ENCODE data around the gene ZNF587B. TPM values are rescaled to one million over a fixed set of nuclear protein-coding genes. Genes with fewer than 3 reads are reported as not detected.
"Not testable (repeated sequence)": the region's sequence is repeated elsewhere in the genome, so short reads cannot be mapped to it uniquely, and the experiment has no call there.

The ZNF587B gene
- 1 to 10 TPM in 2 of 3 donors, not detected in 1; 1.3 to 1.4 TPM for polyA plus RNA-seq

- Mint-ChIP-seq H3K27me3 (ENCODE audit: low read depth in 3 of 3) (peaks cover 0 to 3% (median 0%) of the 10 kb centered on the region in 3 donors), H3K9me3 (no peaks in the 10 kb centered on the region), H3K4me1 (peaks cover 17 to 31% of the 10 kb centered on the region in 2 donors), H3K4me3 (no peak within 1 kb of the TSS), H3K27ac (peak within 1 kb of the TSS in 4 of 6 donors; percentile 7 to 72 (median 30)), H3K36me3 (peaks cover 4 to 12% (median 5%) of the 10 kb centered on the region in 3 donors)
- peak in 2 of 3 donors; percentile 19 to 35 for DNase-seq
Measured at GRCh38 chr19:57830071-57830602, at the start of gene ZNF587B. Gene ZNF587B, plus strand, starts transcription at chr19:57830299. Its CDS starts 230 bp downstream, at chr19:57830529.

GRCh38 chr19:57786286-57786685, 43.8 kb upstream of the ZNF587B start:
- Mint-ChIP-seq H3K9me3 (peaks cover 2 to 71% (median 60%) of the 10 kb centered on the region in 6 donors), H3K27ac (no peak overlapping the region), H3K27me3 (ENCODE audit: low read depth in 3 of 3) (peaks cover 3 to 8% (median 4%) of the 10 kb centered on the region in 3 donors), H3K4me3 (no peak overlapping the region), H3K36me3 (peaks cover 37 to 44% (median 37%) of the 10 kb centered on the region in 3 donors), H3K4me1 (peaks cover 7 to 9% of the 10 kb centered on the region in 2 donors)
- DNase-seq = no peak

- H3K27me3 Mint-ChIP-seq (ENCODE audit: low read depth in 3 of 3) = peaks cover 3 to 8% (median 4%) of the 10 kb centered on the region in 3 donors
- no peak overlapping the region for H3K27ac Mint-ChIP-seq
- peaks cover 2 to 69% (median 57%) of the 10 kb centered on the region in 6 donors for H3K9me3 Mint-ChIP-seq
- H3K4me1 Mint-ChIP-seq = peaks cover 7 to 9% of the 10 kb centered on the region in 2 donors
- DNase-seq = no peak
- H3K36me3 Mint-ChIP-seq = peaks cover 34 to 45% (median 38%) of the 10 kb centered on the region in 3 donors
- no peak overlapping the region for H3K4me3 Mint-ChIP-seq
Measured at GRCh38 chr19:57786906-57787305, 43.2 kb upstream of the ZNF587B start.

- Mint-ChIP-seq H3K4me3 (no peak overlapping the region), H3K9me3 (peaks cover 0 to 64% (median 56%) of the 10 kb centered on the region in 6 donors), H3K27ac (peak overlapping the region in 1 of 6 donors; percentile 46), H3K4me1 (peaks cover 7 to 9% of the 10 kb centered on the region in 2 donors), H3K27me3 (ENCODE audit: low read depth in 3 of 3) (peaks cover 3 to 8% (median 4%) of the 10 kb centered on the region in 3 donors), H3K36me3 (peaks cover 34 to 43% (median 38%) of the 10 kb centered on the region in 3 donors)
- no peak for DNase-seq
Measured at GRCh38 chr19:57788114-57788692, 41.9 kb upstream of the ZNF587B start.

GRCh38 chr19:57789288-57789687, 40.8 kb upstream of the ZNF587B start:
- no peak for DNase-seq
- Mint-ChIP-seq H3K36me3 (peaks cover 34 to 51% (median 42%) of the 10 kb centered on the region in 3 donors), H3K4me3 (no peak overlapping the region), H3K4me1 (peaks cover 7 to 9% of the 10 kb centered on the region in 2 donors), H3K9me3 (peaks cover 0 to 63% (median 54%) of the 10 kb centered on the region in 6 donors), H3K27me3 (ENCODE audit: low read depth in 3 of 3) (peaks cover 3 to 8% (median 4%) of the 10 kb centered on the region in 3 donors), H3K27ac (no peak overlapping the region)

GRCh38 chr19:57796580-57796979, 33.5 kb upstream of the ZNF587B start:
- H3K9me3 Mint-ChIP-seq; H3K27ac Mint-ChIP-seq; DNase-seq; H3K27me3 Mint-ChIP-seq (ENCODE audit: low read depth in 3 of 3); H3K4me3 Mint-ChIP-seq; H3K4me1 Mint-ChIP-seq: not testable (repeated sequence)
- H3K36me3 Mint-ChIP-seq = peaks cover 15 to 31% (median 31%) of the 10 kb centered on the region in 3 donors

GRCh38 chr19:57800696-57801095, 29.4 kb upstream of the ZNF587B start:
- Mint-ChIP-seq H3K4me3 (no peak overlapping the region), H3K27me3 (ENCODE audit: low read depth in 3 of 3) (peaks cover 0 to 5% (median 3%) of the 10 kb centered on the region in 3 donors), H3K27ac (no peak overlapping the region), H3K9me3 (no peaks in the 10 kb centered on the region), H3K4me1 (peaks cover 15 to 28% of the 10 kb centered on the region in 2 donors), H3K36me3 (peaks cover 6 to 13% (median 6%) of the 10 kb centered on the region in 3 donors)
- DNase-seq = no peak

- peak overlapping the region in 4 of 6 donors; percentile 15 to 69 (median 55) for H3K27ac Mint-ChIP-seq
- peaks cover 0 to 5% (median 3%) of the 10 kb centered on the region in 3 donors for H3K27me3 Mint-ChIP-seq (ENCODE audit: low read depth in 3 of 3)
- no peak overlapping the region for H3K4me3 Mint-ChIP-seq
- H3K36me3 Mint-ChIP-seq = peaks cover 0 to 11% (median 0%) of the 10 kb centered on the region in 3 donors
- DNase-seq = no peak
- H3K4me1 Mint-ChIP-seq = peaks cover 15 to 28% of the 10 kb centered on the region in 2 donors
- no peaks in the 10 kb centered on the region for H3K9me3 Mint-ChIP-seq
Measured at GRCh38 chr19:57802269-57802668, 27.8 kb upstream of the ZNF587B start.

GRCh38 chr19:57803265-57803593, 26.9 kb upstream of the ZNF587B start:
- Mint-ChIP-seq H3K36me3 (peaks cover 0 to 17% (median 6%) of the 10 kb centered on the region in 3 donors), H3K4me3 (peak overlapping the region; percentile 47 to 89 (median 76)), H3K27ac (peak overlapping the region in 4 of 6 donors; percentile 32 to 82 (median 60)), H3K27me3 (ENCODE audit: low read depth in 3 of 3) (peaks cover 0 to 5% (median 3%) of the 10 kb centered on the region in 3 donors), H3K9me3 (no peaks in the 10 kb centered on the region), H3K4me1 (peaks cover 13 to 28% of the 10 kb centered on the region in 2 donors)
- DNase-seq = no peak

- DNase-seq = peak in 1 of 3 donors; percentile 21
- H3K4me3 Mint-ChIP-seq = peak overlapping the region; percentile 47 to 89 (median 76)
- H3K4me1 Mint-ChIP-seq = peaks cover 13 to 28% of the 10 kb centered on the region in 2 donors
- peaks cover 0 to 5% (median 3%) of the 10 kb centered on the region in 3 donors for H3K27me3 Mint-ChIP-seq (ENCODE audit: low read depth in 3 of 3)
- peaks cover 0 to 20% (median 6%) of the 10 kb centered on the region in 3 donors for H3K36me3 Mint-ChIP-seq
- H3K9me3 Mint-ChIP-seq = no peaks in the 10 kb centered on the region
- H3K27ac Mint-ChIP-seq = peak overlapping the region; percentile 5 to 82 (median 54)
Measured at GRCh38 chr19:57803594-57804325, 26.3 kb upstream of the ZNF587B start.

- no peak overlapping the region for H3K4me3 Mint-ChIP-seq
- no peak for DNase-seq
- peaks cover 18 to 27% of the 10 kb centered on the region in 2 donors for H3K4me1 Mint-ChIP-seq
- peaks cover 5 to 23% (median 13%) of the 10 kb centered on the region in 3 donors for H3K36me3 Mint-ChIP-seq
- no peak overlapping the region for H3K27ac Mint-ChIP-seq
- peaks cover 0 to 5% (median 3%) of the 10 kb centered on the region in 3 donors for H3K27me3 Mint-ChIP-seq (ENCODE audit: low read depth in 3 of 3)
- H3K9me3 Mint-ChIP-seq = no peaks in the 10 kb centered on the region
Measured at GRCh38 chr19:57807541-57807940, 22.6 kb upstream of the ZNF587B start.

- peaks cover 5 to 23% (median 13%) of the 10 kb centered on the region in 3 donors for H3K36me3 Mint-ChIP-seq
- H3K9me3 Mint-ChIP-seq; DNase-seq; H3K27me3 Mint-ChIP-seq (ENCODE audit: low read depth in 3 of 3); H3K4me3 Mint-ChIP-seq: not testable (repeated sequence)
- peaks cover 30 to 35% of the 10 kb centered on the region in 2 donors for H3K4me1 Mint-ChIP-seq
- H3K27ac Mint-ChIP-seq = peak overlapping the region in 2 of 6 donors; percentile 12 to 14
Measured at GRCh38 chr19:57810410-57811295, 19.4 kb upstream of the ZNF587B start.

- Mint-ChIP-seq H3K27ac (peak overlapping the region in 2 of 6 donors; percentile 3 to 60), H3K9me3 (no peaks in the 10 kb centered on the region), H3K27me3 (ENCODE audit: low read depth in 3 of 3) (peaks cover 2 to 5% (median 3%) of the 10 kb centered on the region in 3 donors), H3K4me3 (peak overlapping the region in 2 of 5 donors; percentile 3 to 38), H3K4me1 (peaks cover 33 to 43% of the 10 kb centered on the region in 2 donors), H3K36me3 (peaks cover 5 to 18% (median 13%) of the 10 kb centered on the region in 3 donors)
- DNase-seq = no peak
Measured at GRCh38 chr19:57812226-57812625, 17.9 kb upstream of the ZNF587B start.

Data from immature natural killer cell (primary cell).